ENCODE measurements around the gene KLHL42. TPM values are rescaled to one million over a fixed set of nuclear protein-coding genes. Genes with fewer than 3 reads are reported as not detected.
"Not testable (repeated sequence)": the region's sequence is repeated elsewhere in the genome, so short reads cannot be mapped to it uniquely, and the experiment has no call there.

Gene KLHL42
- total and polyA plus RNA-seq, 10 of the 15 experiments (the other 5 are each of a cell fraction or from before 2014, with no cell fraction given) = 2.1 to 18.2 (median 13.1) TPM

DNA sequence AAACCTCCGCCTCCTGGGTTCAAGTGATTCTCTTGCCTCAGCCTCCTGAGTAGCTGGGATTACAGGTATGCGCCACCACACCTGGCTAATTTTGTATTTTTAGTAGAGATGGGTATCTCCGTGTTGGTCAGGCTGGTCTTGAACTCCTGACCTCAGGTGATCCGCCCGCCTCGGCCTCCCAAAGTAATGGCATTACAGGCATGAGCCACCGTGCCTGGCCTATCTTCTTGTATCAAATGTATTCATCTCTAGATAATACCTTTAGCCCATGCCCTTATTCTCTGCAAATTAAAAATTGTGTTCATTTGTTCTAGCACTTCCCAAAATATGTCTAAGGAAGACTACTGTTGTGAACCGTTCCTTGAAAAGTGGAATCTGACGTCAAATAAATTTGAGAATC lies 45.7 kb upstream of the KLHL42 start:
- peaks cover 5 to 13% of the 10 kb centered on the region in 2 experiments; a peak in 3 of 4 replicates for H3K36me3 ChIP-seq (ENCODE audit: control insufficient read depth in 2 of 2, insufficient read depth in 2 of 2, low read length in 1 of 2)
- H3K9me3 ChIP-seq (replicated peaks; ENCODE audit: control insufficient read depth, insufficient read depth, low read length); H3K9ac ChIP-seq (ENCODE audit: control insufficient read depth, insufficient read depth, low read length); H3K4me2 ChIP-seq (ENCODE audit: control insufficient read depth, insufficient read depth); H3K4me1 ChIP-seq (ENCODE audit: control insufficient read depth, insufficient read depth, low read length); ATAC-seq; FAIRE-seq; BruUV-seq (replicated peaks); intact Hi-C loops (cut with micrococcal nuclease; ENCODE audit: unreplicated experiment); DNase-seq (ENCODE audit: low read depth, low spot score); H2AFZ ChIP-seq (ENCODE audit: control insufficient read depth, low read depth, low read length); H3K4me3 ChIP-seq; H3K79me2 ChIP-seq (ENCODE audit: control insufficient read depth, insufficient read depth, low read length); H4K20me1 ChIP-seq (ENCODE audit: control insufficient read depth, insufficient read depth); H3K27ac ChIP-seq (ENCODE audit: control insufficient read depth, insufficient read depth); H3K27me3 ChIP-seq (replicated peaks in 1 of 2; ENCODE audit: control insufficient read depth in 2 of 2, insufficient read depth in 2 of 2, low read length in 1 of 2): not testable (repeated sequence)
- SMC1A ChIA-PET (ENCODE audit: uncharacterized antibody, unreplicated experiment) = interaction anchor here (0.6 to 6.6 kb wide), 7 partner anchors 9 to 859 kb away, joined by 3 to 70 read pairs (median 4); no protein-coding TSS in a partner anchor
- CTCF ChIA-PET = interaction anchor here (0.8 to 7.4 kb wide), 14 partner anchors 8 to 1584 kb away, joined by 3 to 122 read pairs (median 4); no protein-coding TSS in a partner anchor
- 100% methylated on average over 9 of the region's 9 CpGs for WGBS (ENCODE audit: insufficient coverage, insufficient replicate concordance, low lambda C conversion rate, missing lambda C conversion rate)
- in situ Hi-C loops (cut with MboI) = loop anchor here (5.0 kb wide), 2 partner anchors 208 to 1143 kb away; no protein-coding TSS in a partner anchor
- POLR2A ChIA-PET = interaction anchor here (0.7 kb wide), 1 partner anchor 23 kb away, joined by 4 read pairs; no protein-coding TSS in a partner anchor
- RAD21 ChIA-PET (ENCODE audit: unreplicated experiment) = interaction anchor here (1.1 to 3.4 kb wide), 5 partner anchors 87 to 1265 kb away, joined by 3 to 43 read pairs (median 7); no protein-coding TSS in a partner anchor

DNA sequence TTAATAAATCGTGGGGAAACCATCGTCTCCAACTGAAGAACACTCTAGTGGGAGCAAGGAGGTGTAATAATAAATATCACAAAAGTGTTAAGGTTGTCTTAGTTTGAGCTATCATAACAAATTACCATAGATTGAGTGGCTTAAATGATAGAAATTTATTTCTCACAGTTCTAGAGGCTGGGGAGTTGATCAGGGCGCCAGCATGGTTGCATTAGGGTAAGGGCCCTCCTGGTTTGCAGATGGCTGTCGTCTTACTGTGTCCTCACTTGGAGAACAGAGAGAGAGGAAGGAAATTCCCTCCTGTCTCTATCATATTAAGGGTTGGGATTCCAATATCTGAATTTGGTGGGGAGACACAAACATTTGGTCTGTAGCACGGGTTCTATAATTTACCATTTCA lies 36.4 kb upstream of the KLHL42 start:
- no peaks in the 10 kb centered on the region for H4K20me1 ChIP-seq (ENCODE audit: control insufficient read depth, insufficient read depth)
- no peaks in the 10 kb centered on the region for H3K27me3 ChIP-seq (replicated peaks in 1 of 2; ENCODE audit: control insufficient read depth in 2 of 2, insufficient read depth in 2 of 2, low read length in 1 of 2)
- no TSS peak for BruUV-seq (replicated peaks)
- in situ Hi-C loops (cut with MboI) (no loop called here), intact Hi-C loops (cut with micrococcal nuclease; ENCODE audit: unreplicated experiment) (no loop called here)
- no peak overlapping the region for H3K4me3 ChIP-seq
- no peak overlapping the region for H2AFZ ChIP-seq (ENCODE audit: control insufficient read depth, low read depth, low read length)
- CTCF ChIA-PET = no interaction called here
- WGBS (ENCODE audit: insufficient coverage, insufficient replicate concordance, low lambda C conversion rate, missing lambda C conversion rate) = 100% methylated on average over 5 of the region's 5 CpGs
- no peak overlapping the region for H3K4me2 ChIP-seq (ENCODE audit: control insufficient read depth, insufficient read depth)
- no peaks in the 10 kb centered on the region for H3K9me3 ChIP-seq (replicated peaks; ENCODE audit: control insufficient read depth, insufficient read depth, low read length)
- RAD21 ChIA-PET (ENCODE audit: unreplicated experiment) = interaction anchor here (0.5 kb wide), 1 partner anchor 30 kb away, joined by 3 read pairs; no protein-coding TSS in a partner anchor
- DNase-seq (ENCODE audit: low read depth, low spot score) = no peak
- TF ChIP-seq, protein P1, sequence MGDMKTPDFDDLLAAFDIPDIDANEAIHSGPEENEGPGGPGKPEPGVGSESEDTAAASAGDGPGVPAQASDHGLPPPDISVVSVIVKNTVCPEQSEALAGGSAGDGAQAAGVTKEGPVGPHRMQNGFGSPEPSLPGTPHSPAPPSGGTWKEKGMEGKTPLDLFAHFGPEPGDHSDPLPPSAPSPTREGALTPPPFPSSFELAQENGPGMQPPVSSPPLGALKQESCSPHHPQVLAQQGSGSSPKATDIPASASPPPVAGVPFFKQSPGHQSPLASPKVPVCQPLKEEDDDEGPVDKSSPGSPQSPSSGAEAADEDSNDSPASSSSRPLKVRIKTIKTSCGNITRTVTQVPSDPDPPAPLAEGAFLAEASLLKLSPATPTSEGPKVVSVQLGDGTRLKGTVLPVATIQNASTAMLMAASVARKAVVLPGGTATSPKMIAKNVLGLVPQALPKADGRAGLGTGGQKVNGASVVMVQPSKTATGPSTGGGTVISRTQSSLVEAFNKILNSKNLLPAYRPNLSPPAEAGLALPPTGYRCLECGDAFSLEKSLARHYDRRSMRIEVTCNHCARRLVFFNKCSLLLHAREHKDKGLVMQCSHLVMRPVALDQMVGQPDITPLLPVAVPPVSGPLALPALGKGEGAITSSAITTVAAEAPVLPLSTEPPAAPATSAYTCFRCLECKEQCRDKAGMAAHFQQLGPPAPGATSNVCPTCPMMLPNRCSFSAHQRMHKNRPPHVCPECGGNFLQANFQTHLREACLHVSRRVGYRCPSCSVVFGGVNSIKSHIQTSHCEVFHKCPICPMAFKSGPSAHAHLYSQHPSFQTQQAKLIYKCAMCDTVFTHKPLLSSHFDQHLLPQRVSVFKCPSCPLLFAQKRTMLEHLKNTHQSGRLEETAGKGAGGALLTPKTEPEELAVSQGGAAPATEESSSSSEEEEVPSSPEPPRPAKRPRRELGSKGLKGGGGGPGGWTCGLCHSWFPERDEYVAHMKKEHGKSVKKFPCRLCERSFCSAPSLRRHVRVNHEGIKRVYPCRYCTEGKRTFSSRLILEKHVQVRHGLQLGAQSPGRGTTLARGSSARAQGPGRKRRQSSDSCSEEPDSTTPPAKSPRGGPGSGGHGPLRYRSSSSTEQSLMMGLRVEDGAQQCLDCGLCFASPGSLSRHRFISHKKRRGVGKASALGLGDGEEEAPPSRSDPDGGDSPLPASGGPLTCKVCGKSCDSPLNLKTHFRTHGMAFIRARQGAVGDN (IDR thresholded peaks at IDR 0.05) = no peak
- no peak for TF ChIP-seq ZNF622 (IDR thresholded peaks at IDR 0.05)
- TF ChIP-seq, protein P2, sequence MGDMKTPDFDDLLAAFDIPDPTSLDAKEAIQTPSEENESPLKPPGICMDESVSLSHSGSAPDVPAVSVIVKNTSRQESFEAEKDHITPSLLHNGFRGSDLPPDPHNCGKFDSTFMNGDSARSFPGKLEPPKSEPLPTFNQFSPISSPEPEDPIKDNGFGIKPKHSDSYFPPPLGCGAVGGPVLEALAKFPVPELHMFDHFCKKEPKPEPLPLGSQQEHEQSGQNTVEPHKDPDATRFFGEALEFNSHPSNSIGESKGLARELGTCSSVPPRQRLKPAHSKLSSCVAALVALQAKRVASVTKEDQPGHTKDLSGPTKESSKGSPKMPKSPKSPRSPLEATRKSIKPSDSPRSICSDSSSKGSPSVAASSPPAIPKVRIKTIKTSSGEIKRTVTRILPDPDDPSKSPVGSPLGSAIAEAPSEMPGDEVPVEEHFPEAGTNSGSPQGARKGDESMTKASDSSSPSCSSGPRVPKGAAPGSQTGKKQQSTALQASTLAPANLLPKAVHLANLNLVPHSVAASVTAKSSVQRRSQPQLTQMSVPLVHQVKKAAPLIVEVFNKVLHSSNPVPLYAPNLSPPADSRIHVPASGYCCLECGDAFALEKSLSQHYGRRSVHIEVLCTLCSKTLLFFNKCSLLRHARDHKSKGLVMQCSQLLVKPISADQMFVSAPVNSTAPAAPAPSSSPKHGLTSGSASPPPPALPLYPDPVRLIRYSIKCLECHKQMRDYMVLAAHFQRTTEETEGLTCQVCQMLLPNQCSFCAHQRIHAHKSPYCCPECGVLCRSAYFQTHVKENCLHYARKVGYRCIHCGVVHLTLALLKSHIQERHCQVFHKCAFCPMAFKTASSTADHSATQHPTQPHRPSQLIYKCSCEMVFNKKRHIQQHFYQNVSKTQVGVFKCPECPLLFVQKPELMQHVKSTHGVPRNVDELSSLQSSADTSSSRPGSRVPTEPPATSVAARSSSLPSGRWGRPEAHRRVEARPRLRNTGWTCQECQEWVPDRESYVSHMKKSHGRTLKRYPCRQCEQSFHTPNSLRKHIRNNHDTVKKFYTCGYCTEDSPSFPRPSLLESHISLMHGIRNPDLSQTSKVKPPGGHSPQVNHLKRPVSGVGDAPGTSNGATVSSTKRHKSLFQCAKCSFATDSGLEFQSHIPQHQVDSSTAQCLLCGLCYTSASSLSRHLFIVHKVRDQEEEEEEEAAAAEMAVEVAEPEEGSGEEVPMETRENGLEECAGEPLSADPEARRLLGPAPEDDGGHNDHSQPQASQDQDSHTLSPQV (IDR thresholded peaks at IDR 0.05) = no peak
- no peak for FAIRE-seq
- H3K9ac ChIP-seq (ENCODE audit: control insufficient read depth, insufficient read depth, low read length) = no peak overlapping the region
- H3K4me1 ChIP-seq (ENCODE audit: control insufficient read depth, insufficient read depth, low read length) = no peaks in the 10 kb centered on the region
- SMC1A ChIA-PET (ENCODE audit: uncharacterized antibody, unreplicated experiment) = interaction anchor here (1.8 kb wide), 1 partner anchor 11 kb away, joined by 7 read pairs; no protein-coding TSS in a partner anchor
- peaks cover 0 to 12% of the 10 kb centered on the region in 2 experiments; a peak in 2 of 4 replicates for H3K36me3 ChIP-seq (ENCODE audit: control insufficient read depth in 2 of 2, insufficient read depth in 2 of 2, low read length in 1 of 2)
- POLR2A ChIA-PET = no interaction called here
- H3K27ac ChIP-seq (ENCODE audit: control insufficient read depth, insufficient read depth) = no peak overlapping the region
- no peaks in the 10 kb centered on the region for H3K79me2 ChIP-seq (ENCODE audit: control insufficient read depth, insufficient read depth, low read length)
- ATAC-seq = no peak
